HG03103 (cell line): Measurements from ENCODE around the gene DDB1.

ENCODE experiments used
- ATAC-seq: cut with Tn5 transposase; IDR thresholded peaks from one replicate; pipeline ENCODE4 v1.9.1; 2021; ENCODE audit warnings: low read depth; ENCODE audit not compliant: unreplicated experiment

The DDB1 gene

DNA sequence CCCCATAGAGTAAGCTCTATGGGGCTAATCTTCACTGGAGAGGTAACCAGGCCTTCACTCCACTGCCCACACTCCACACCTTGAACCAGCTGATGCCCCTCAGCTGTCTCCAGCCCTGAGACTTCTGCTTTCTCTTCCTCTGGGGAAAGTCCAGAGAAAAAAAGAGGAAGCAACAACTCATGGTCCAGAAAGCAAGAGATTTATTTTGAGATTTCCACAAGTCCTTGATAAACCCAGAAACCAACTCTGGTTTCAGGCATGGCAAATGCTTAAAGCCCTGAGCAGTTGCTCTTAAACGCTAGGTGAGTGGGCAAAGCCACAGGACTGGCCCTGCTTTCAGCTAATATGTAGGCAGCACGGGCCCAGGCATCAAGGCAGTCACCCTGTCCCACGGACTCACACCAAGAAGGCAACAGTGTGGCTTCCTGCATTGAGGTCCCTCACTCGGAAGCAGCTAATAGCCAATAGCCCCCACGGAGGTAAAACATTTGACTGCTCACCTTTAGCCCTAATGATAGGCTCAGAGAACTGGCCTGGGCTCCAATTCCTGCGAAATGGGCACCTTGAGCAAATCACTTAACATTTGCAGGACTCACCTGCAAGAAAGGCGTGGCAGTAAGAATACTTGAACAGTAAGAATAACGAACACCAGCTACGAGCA, 24.5 kb upstream of the DDB1 start:
- ATAC-seq, result peak; percentile 45

GRCh38 chr11:61356706-61357105, 23.8 kb upstream of the DDB1 start:
- ATAC-seq, result no peak

- no peak for ATAC-seq
These were observed 21.3 kb upstream of the DDB1 start for GRCh38 chr11:61354208-61354607.

DNA sequence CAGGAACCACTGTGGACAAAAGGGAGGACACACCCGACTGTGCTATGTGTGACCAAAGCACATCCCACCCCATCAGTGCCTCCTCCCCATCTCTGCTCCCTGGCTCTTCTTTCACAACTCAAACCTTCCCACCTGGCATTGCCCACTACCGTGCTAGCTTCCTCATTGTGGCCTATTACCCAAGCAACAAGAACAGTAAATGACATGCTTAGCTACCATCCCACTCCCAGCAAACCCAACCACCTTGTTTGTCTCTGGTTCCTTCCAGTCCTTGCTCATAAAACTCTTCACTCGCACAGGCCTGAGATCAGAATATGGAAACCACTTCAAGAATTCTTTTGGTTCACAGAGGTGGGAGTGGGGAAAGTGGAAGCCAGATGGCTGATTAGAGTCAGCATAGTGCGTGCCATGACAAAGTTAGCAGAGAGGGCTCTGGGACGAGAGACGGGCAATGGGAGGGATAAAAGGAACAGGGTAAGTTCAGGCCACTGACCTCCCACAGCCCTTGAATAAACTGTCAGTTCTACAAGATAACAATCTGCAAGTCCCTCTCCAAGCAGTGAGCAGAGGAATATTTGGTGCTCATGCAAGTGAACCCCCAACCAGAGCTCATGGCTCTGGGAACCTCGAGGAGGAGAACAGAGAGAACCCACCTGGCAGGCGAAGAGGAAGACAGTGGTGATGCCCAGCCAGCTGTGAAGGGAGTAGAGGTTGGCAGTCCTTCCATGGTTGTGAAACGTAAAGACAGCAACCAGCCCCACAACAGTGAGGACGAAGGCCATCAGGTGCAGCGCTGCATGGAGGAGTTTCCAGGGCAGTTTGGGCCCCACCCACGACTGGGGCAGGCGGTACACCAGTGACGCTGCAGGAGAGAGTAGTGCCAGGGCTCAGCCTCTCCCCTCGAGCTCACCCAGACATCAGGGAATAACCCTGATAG, 20.5 kb upstream of the DDB1 start:
- ATAC-seq, result no peak

DNA sequence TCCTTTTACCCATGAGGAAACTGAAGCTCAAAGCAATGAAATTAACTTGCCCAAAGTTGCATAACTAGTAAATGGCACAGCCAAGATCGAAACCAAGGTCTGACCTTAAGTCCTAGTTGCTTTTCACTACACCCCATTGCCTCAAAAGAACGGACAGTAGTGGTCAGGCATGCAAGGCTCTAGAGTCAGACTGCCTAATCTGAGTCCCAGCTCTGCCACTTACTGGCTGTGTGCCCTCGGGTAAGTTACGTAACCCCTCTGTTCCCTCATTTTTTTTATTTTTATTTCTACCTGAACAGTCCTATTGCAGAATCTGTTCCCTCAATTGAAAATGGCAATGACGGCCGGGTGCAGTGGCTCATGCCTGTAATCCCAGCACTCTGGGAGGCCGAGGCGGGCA, 19.1 kb upstream of the DDB1 start:
- no peak for ATAC-seq

GRCh38 chr11:61350803-61351202, 17.9 kb upstream of the DDB1 start:
- ATAC-seq, result no peak

DNA sequence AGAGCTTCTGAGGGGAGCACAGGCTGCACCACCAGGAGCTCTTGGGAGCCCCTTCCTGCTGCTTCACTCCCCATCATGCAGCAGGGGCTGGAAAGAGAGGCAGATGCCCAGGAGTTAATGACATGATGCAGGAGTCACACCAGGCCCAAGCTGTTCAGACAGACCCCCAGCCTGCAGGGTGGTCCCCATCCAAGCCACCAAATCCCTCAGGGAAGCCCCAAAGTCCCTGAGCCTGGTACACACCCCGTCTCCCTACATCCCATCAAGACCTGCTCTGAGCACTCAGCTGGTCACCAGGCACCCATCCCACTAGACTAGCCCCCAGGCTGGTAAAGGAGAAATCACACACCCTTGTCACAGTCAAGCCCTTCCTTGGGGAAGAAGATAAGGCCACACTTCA, 17.4 kb upstream of the DDB1 start:
- ATAC-seq, result no peak

GRCh38 chr11:61349916-61350315, 17.0 kb upstream of the DDB1 start:
- ATAC-seq, result no peak

GRCh38 chr11:61349189-61349751, 16.4 kb upstream of the DDB1 start:
- ATAC-seq, result no peak

DNA sequence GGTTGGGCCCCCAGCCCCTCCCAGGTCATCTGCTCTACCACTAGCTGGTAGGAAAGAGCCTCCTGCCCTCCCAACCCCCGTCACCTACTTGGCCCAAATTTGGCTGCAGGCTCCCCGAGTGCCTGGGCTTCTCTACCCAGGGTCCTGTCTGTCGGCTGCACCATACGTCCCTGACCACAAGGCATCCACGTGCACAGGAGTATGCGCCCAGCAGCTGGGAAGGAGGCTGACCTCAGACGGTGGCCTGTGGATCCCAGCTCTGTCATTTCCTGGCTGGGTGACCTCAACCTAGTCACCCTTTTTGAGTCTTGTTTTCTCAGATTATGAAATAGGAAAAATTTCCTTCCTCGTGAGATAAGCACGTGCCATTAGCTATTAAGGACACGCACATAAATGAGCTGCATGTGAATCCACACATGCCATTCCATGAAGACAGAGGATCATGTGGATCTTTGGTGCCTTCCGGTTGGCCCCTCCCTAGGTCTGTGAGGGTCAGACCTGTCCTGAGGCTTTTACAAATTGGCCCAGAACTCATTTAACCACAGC, 15.1 kb upstream of the DDB1 start:
- no peak for ATAC-seq

GRCh38 chr11:61345954-61346843, 13.3 kb upstream of the DDB1 start:
- no peak for ATAC-seq

DNA sequence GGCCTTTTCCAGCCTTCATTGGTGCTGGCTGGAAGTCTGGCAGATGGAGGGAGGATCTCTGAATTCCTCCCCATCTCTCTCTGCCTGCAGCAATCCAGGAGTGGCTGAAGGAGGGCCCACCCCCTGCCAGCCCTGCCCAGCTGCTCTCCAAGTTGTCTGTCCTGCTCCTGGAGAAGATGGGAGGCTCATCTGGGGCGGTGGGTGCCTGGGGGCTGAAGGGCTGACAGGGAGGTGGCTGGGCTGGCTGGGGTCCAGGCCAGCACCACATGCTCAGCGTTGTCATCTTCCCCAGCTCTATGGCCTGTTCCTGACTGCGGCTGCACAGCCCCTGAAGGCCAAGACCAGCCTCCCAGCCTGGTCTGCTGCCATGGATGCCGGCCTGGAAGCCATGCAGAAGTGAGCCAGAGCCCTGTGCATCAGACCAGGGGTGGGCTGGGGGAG, 12.3 kb upstream of the DDB1 start:
- ATAC-seq, result no peak

GRCh38 chr11:61343792-61344745, 11.2 kb upstream of the DDB1 start:
- no peak for ATAC-seq

- no peak for ATAC-seq
These were observed 9.4 kb upstream of the DDB1 start for GRCh38 chr11:61342207-61342803.

DNA sequence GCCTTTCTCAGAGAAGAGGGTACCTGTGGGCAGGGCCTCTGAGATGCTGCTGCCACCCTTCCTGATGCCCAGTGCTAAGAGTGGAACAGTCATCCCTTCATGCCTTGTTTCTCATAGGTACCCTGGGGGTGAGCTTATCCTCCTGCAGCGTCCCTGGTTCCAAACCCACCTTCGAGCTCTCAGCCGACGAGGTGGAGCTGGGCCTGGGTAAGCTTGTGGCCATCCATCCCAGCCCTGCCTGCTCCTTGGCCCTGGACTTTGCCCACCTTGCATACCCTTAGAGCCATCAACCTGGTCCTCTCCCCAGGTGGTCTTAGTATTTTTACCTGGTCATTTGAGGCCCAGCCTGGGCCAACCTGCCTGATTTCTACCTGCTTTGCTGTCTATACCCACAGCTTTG, 8.8 kb upstream of the DDB1 start:
- no peak for ATAC-seq

- no peak for ATAC-seq
These were observed 8.1 kb upstream of the DDB1 start for GRCh38 chr11:61340979-61341378.

GRCh38 chr11:61339490-61339878, 6.6 kb upstream of the DDB1 start:
- no peak for ATAC-seq

- ATAC-seq, result no peak
These were observed 6.0 kb upstream of the DDB1 start for GRCh38 chr11:61338783-61339489.
